GM21576 (cell line): Measurements from ENCODE around the gene LRRC70.
"Not testable (repeated sequence)": the region's sequence is repeated elsewhere in the genome, so short reads cannot be mapped to it uniquely, and the experiment has no call there.

Experiments used
- ATAC-seq: cut with Tn5 transposase; IDR thresholded peaks from one replicate; pipeline ENCODE4 v1.9.1; 2021; ENCODE audit warnings: mild to moderate bottlenecking, moderate library complexity; ENCODE audit not compliant: unreplicated experiment

Gene LRRC70

DNA sequence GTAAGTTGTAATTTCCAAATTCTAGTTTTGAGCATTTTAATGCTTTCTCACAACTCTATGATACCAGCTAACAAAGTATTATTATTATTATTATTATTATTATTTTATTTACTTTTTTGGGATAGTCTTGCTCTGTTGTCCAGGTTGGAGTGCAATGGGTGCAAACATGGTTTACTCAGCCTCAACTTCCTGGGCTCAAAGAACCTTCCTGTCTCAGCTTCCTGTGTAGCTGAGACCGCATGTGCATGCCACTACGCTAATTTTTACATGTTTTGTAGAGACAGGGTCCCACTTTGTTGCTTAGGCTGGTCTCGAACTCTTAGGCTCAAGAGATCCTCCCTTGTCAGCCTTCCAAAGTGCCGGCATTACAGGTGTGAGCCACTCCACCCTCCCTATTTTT lies 27.0 kb downstream of the LRRC70 start:
- no peak for ATAC-seq

DNA sequence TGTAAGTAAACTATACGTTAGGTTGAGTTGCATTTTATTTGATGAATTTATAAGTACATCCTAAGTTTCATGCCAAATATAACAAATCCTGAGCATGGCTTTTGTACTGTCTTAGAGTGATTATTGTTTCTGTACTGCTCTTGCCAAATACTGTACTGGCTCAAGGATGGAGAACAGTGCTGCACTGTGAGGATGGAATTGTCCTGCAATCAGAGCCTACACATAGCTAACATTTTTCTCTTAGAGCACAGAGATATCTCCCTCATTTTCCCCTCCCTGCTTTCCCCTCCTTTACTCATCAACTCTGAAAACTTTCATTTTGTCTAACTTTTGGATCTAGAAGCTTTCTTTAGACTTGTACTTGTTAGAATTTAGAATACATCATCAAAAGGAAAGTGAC lies 28.3 kb downstream of the LRRC70 start:
- no peak for ATAC-seq

DNA sequence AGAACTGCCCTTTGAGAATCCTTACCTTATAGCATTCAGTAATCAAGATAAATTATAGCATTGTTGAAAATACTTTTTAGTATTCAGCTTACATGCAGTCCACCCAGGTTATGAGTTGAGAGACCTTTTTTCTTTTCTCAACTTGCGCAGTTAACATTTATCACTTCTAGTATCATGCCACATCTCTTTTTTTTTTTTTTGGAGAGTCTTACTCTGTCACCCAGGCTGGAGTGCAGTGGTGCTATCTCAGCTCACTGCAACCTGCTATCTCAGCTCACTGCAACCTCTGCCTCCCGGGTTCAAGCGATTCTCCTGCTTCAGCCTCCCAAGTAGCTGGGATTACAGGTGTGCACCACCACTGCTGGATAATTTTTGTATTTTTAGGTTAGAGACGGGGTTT lies 29.0 kb downstream of the LRRC70 start:
- ATAC-seq = no peak

DNA sequence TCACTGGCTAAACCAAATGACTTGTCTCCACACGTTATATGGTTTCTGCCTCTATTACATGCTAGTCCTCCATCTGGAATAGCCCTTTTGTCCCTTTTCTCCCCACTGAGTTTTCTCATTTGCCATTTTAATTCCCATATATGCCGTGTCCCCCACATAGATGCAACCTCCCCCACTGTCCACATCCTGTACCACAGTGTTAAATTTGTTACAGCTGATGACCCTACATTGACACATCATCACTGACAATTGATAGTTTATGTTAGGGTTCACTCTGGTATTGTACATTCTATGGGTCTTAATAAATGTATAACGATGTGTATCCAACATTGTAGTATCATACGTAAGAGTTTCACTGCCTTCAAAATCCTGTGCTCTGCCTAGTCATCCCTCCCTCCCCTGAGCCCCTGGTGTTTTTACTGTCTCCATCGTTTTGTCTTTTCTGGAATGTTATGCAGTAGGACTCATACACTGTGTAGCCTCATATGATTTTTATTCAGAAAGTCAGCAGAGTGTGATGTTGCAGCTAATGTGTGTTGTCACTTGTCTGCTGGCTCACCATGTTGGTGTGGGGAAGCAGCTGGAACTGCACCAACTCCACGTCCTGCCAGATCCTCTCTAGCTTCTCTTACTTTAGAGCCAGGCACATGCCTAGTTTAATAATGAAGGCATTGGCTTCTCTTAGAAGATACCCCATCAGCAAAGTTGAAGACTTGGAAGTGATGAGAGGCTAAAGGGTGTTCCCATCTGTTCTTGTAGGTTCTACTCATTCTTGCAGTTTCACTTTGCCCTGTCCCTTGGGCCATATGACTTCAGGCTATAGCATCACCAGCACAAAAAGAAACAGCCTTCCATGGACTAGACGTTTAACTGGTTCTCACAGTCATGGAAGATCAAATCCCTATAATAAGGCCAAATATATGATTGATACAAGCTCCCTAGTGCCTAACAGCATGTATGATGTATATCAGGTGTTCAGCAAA lies 30.2 kb downstream of the LRRC70 start:
- no peak for ATAC-seq

DNA sequence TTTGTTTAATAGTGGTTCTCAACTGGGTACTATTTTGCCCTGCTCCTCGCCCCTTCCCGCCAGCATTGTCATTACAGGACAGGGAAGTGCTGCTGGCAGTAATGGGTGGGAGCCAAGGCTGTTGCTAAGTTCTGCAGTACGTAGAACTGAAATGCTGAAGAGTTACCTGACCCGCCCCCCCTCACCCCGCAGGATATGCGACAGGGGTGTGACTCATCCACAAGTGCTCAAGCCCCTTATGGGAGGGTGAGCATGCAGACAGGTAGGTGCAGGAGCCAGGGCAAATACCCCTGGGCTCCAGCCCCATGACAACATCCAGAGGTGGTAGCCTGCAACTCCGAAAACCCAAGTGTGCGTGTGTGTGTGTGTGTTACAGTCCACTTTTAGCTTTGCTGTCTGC lies 35.7 kb downstream of the LRRC70 start:
- ATAC-seq = no peak

DNA sequence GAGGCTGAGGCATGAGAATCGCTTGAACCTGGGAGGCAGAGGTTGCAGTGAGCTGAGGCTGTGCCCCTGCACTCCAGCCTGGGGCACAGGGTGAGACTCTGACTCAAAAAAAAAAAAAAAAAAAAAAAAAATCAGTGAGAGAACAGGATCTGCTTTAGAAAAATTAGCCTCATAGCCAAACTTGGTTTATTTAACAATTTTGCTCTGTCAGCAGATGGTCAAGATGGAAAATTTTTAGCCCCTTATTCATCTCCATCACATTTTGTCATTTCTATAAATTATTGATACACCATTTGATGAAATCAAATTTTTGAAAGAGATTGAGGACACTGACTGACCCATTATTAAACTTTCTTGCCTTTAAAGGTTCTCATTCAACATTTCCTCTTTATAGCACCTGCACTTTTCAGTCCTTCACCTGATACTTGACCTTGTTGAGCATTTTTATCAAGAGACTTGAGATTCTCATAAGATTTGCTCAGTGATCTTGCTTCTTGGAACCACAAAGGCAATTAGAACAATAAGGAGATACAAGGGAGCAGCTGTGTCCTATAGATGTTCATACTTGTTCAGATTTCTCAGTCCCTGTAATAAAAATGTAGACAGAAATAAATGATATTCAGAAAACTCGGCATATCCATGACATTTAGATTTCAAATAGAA lies 38.1 kb downstream of the LRRC70 start:
- ATAC-seq = no peak

DNA sequence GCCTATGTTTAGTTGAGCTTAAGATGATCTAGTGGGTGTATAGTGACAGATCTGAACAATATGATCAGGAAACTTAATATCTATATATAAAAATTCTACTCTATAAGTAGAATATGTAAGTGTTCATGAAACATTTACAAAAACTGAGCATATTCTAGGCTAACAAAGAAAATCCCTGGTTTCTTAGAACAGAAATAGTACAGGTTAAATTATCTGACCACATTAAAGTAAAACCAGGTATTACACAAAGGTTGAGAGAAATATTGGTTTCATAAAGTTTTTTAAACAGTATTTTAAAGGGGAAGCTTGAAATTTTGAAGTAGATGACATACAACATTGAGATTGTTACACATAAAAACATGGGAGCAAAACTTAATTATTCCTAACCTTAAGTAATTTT lies 39.3 kb downstream of the LRRC70 start:
- ATAC-seq = no peak

DNA sequence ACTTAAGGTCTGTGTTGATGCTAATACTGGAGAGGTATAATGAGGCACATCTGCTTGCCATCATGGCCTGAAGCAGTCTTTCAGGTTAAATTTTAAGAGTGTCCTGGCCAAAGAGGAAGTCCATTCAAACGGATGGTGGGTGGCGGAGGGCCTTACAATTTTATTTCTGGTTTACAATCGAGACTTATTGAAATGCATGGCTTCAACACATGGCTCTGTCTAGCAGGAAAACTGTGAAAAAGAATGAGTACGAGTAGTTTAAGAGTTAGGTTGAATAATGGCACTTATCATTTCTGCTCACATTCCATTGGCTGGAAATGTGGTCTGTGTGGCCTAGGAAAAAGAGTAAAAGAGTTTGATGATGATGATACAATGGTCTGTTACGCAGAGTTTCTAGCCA lies 42.1 kb downstream of the LRRC70 start:
- no peak for ATAC-seq

DNA sequence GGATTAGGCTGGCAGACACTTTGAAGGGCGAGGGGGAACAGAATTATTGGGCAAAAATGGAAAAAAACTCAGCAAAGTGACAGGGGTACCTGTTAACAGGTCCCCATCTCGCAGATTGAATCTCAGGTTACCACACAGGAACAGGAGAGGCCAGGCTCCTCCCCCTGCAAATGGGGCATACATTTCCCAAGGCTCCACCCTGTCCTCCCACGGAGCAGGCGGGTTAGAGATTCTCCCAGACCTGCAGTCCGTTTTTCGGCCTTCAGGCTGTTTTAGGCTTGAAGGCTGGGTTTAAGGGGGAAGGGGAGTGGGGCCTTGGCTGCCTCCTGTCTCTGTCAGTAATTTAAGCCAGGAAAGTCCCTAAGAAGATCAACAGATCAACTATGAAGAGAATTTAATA lies 42.7 kb downstream of the LRRC70 start:
- no peak for ATAC-seq

DNA sequence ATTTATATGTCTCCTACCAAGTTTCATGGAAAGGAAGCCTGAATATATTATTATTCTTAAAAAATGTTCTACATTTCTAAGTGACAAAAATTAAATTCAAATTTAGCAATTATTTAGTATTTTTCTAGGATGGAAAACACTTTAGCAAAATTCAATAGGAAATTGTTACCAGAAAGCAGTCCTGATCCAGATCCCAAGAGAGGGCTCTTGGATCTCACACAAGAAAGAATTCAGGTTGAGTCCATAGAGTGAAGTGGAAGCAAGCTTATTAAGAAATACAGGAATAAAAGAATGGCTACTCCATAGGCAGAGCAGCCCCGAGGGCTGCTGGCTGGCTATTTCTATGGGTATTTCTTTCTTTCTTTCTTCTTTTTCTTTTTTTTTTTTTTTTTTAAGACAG lies 44.7 kb downstream of the LRRC70 start:
- ATAC-seq = no peak

DNA sequence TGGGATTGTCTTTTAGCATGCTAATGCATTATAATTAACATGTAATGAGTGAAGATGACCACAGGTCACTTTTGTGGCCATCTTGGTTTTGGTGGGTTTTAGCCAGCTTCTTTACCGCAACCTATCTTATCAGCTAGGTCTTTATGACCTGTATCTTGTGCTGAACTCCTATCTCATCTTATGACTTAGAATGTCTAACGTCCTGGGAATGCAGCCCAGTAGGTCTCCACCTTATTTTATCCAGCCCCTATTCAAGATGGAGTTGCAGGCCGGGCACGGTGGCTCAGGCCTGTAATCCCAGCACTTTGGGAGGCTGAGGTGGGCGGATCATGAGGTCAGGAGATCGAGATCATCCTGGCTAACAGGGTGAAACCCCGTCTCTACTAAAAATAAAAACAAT lies 45.8 kb downstream of the LRRC70 start:
- ATAC-seq = not testable (repeated sequence)

DNA sequence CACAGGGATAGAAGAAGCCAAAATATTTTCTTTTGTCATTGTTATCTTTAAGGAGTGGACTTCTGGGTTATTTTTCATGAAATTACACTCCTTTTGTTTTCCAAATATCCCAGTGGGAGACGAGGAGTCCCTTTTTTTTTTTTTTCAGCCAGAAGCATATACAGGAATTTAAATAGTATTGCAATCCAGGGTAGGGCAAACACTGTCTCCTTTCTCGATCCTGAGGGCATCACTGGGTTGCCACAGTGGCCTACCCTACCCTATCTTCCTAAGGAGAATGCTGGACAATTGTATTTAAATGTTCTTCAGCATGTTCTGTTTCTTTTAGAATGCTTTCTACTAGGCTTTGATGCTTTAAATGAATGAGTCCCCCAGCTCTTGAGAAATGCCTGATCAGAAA lies 47.9 kb downstream of the LRRC70 start:
- ATAC-seq = no peak

DNA sequence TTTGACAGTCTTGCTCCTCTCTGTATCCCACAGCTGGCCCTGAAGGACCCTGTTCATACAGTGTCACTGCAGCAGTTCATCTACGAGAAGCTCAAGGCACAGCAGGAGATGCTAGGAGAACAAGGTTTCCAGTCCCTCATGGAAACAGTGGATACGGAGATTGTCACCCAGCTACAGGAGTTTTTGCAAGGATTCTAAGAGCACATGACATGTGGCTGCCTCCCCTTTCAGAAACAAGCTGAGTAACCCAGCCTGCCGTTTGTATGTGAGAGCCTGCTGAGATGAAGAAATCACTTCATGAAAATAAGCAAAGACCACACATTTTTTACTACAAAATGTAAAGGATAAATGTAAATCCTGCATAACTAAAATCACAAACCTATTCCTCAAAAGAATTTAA lies 48.5 kb downstream of the LRRC70 start:
- ATAC-seq = no peak

DNA sequence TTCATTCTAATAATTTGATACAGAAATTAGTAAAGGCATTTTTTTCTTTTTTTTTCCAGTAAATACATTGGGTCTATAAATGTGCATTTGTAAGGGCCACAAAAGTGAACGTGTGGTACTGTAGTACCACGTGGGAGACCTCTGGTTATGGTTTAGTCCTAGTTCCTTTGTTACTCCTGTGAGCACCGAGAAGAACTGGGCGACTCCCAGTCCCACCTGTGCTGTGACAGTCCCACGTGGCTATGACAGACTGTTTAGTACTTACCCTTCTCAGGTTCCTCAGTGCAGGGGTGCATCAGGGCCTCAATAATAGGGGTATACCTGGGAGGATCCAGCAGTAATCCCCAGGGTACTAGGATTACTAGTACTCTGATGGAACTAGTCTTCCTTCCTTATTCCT lies 49.3 kb downstream of the LRRC70 start:
- ATAC-seq = no peak
